IPS DF 4.7 (cell line): ENCODE measurements around the gene SESN3.
"Not testable (repeated sequence)": the region's sequence is repeated elsewhere in the genome, so short reads cannot be mapped to it uniquely, and the experiment has no call there.

Experiments used
- DNase-seq: peaks from one replicate; pipeline ENCODE4 v3.0.0-alpha.2; 2013; ENCODE audit warnings: low spot score; ENCODE audit errors: extremely low read depth

The SESN3 gene

GRCh38 chr11:95222817-95223216, 8.2 kb downstream of the SESN3 start:
- DNase-seq: no peak

- no peak for DNase-seq
Observed at GRCh38 chr11:95219599-95219998, 11.4 kb downstream of the SESN3 start.

GRCh38 chr11:95218149-95218548, 12.9 kb downstream of the SESN3 start:
- no peak for DNase-seq

- no peak for DNase-seq
Observed at GRCh38 chr11:95212609-95213008, 18.4 kb downstream of the SESN3 start.

- not testable (repeated sequence) for DNase-seq
Observed at GRCh38 chr11:95209535-95209934, 21.5 kb downstream of the SESN3 start.

GRCh38 chr11:95200781-95201457, 30.1 kb downstream of the SESN3 start:
- no peak for DNase-seq

GRCh38 chr11:95195831-95196230, 35.2 kb downstream of the SESN3 start:
- no peak for DNase-seq

- DNase-seq: no peak
Observed at GRCh38 chr11:95193541-95193940, 37.5 kb downstream of the SESN3 start.

GRCh38 chr11:95192717-95193116, 38.3 kb downstream of the SESN3 start:
- no peak for DNase-seq

- DNase-seq: no peak
Observed at GRCh38 chr11:95187723-95188122, 43.3 kb downstream of the SESN3 start.

- no peak for DNase-seq
Observed at GRCh38 chr11:95182397-95182796, 48.6 kb downstream of the SESN3 start.

- no peak for DNase-seq
Observed at GRCh38 chr11:95175818-95176380, 55.1 kb downstream of the SESN3 start.

- no peak for DNase-seq
Observed at GRCh38 chr11:95170294-95170693, 60.7 kb downstream of the SESN3 start.

- DNase-seq: no peak
Observed at GRCh38 chr11:95166781-95167180, 64.2 kb downstream of the SESN3 start.

GRCh38 chr11:95165638-95166037, 65.4 kb downstream of the SESN3 start:
- DNase-seq: no peak

- no peak for DNase-seq
Observed at GRCh38 chr11:95163106-95163505, 67.9 kb downstream of the SESN3 start.

GRCh38 chr11:95161248-95161647, 69.8 kb downstream of the SESN3 start:
- no peak for DNase-seq

- no peak for DNase-seq
Observed at GRCh38 chr11:95157824-95158223, 73.2 kb downstream of the SESN3 start.

GRCh38 chr11:95156916-95157541, 74.0 kb downstream of the SESN3 start:
- DNase-seq: no peak

GRCh38 chr11:95156133-95156721, 74.8 kb downstream of the SESN3 start:
- no peak for DNase-seq

GRCh38 chr11:95155385-95155784, 75.6 kb downstream of the SESN3 start:
- DNase-seq: no peak

GRCh38 chr11:95154514-95154913, 76.5 kb downstream of the SESN3 start:
- no peak for DNase-seq

GRCh38 chr11:95153857-95154246, 77.2 kb downstream of the SESN3 start:
- no peak for DNase-seq
